Measurements from ENCODE around the gene MAGEA9. TPM values are rescaled to one million over a fixed set of nuclear protein-coding genes. Genes with fewer than 3 reads are reported as not detected.
"Not testable (repeated sequence)": the region's sequence is repeated elsewhere in the genome, so short reads cannot be mapped to it uniquely, and the experiment has no call there.

The MAGEA9 gene
- total RNA-seq, 1 experiment from 2014 or later = not detected

DNA sequence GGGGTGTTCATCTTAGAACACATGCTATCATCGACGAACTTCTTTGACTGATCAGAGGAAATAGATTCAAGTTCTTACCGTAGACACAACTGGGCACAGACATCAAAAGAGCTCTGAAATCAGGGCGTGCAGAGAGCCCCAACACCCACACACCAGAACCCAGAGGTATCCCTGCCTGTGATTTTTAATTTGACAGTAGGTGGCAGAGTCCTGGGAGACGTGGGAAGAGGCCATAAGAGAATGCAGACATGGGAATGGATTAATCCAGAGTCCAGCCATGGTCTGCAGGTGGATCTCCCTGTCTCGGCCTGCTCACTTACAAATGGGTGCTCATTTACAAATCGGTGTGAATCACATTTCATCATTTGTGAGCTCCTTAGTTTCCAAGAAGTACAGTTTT is 3.7 kb upstream of the MAGEA9 start:
- BruUV-seq (replicated peaks); H3K36me3 Mint-ChIP-seq (ENCODE audit: insufficient read depth, unreplicated experiment); CTCF ChIA-PET; intact Hi-C loops (cut with micrococcal nuclease; ENCODE audit: unreplicated experiment); H3K9me3 Mint-ChIP-seq (ENCODE audit: low read depth, unreplicated experiment); H3K27ac Mint-ChIP-seq (ENCODE audit: unreplicated experiment); H3K4me3 Mint-ChIP-seq (ENCODE audit: low read depth, unreplicated experiment); H3K4me1 Mint-ChIP-seq (ENCODE audit: low read depth, unreplicated experiment); H3K27me3 Mint-ChIP-seq (ENCODE audit: unreplicated experiment); DNase-seq: not testable (repeated sequence)

DNA sequence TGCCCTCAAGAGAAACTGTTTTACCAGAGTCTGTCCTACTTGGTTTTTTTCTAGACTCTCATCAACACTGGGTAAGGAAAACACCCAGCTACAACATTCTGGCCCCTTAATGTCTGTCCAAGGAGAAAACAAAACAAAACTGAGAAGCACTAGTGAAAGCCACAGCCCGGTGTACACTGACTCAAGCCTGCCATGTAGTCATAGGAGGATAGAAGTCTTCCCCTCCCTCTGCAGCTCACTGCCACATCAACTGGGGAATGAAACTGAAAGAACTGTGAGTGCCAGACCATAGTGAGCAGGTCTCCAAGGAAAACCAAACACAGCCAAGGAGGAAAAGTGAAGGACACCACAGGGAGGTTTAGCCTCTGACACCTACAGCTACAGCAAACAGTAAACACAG is 13.8 kb downstream of the MAGEA9 start:
- H3K27ac Mint-ChIP-seq (ENCODE audit: unreplicated experiment); H3K36me3 Mint-ChIP-seq (ENCODE audit: insufficient read depth, unreplicated experiment); H3K9me3 Mint-ChIP-seq (ENCODE audit: low read depth, unreplicated experiment); intact Hi-C loops (cut with micrococcal nuclease; ENCODE audit: unreplicated experiment); H3K4me1 Mint-ChIP-seq (ENCODE audit: low read depth, unreplicated experiment); H3K4me3 Mint-ChIP-seq (ENCODE audit: low read depth, unreplicated experiment); CTCF ChIA-PET; DNase-seq; BruUV-seq (replicated peaks): not testable (repeated sequence)
- peaks cover 17% of the 10 kb centered on the region for H3K27me3 Mint-ChIP-seq (ENCODE audit: unreplicated experiment)

DNA sequence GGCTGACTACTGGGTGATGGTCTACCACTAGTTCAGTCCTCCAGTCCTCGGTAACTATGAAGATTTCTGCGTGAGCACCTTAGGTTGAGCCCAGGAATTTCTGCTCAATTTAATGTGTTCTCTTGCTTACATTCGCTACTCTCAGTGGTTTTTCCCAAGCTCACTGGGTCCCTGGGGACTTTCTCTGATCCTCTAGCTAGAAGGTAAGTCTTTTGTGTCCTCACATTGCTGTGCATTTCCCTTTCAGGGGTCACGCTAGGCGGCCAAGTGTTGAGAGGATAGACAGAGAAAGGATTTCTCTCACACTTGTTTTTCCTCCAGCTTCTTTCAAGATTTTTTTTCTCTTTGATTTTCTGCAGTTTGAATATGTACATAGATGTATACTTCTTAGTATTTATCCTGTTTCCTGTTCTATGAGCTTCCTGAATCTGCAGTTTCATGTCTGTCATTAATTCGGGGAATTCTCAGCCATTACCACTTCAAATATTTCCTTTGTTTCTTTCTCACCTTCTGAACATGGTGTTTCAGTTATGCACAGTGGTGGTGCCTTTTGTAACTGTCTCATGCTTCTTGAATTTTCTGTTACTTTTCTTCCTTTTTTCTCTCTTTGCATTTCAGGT is 17.5 kb downstream of the MAGEA9 start:
- Mint-ChIP-seq H3K9me3 (ENCODE audit: low read depth, unreplicated experiment) (no peaks in the 10 kb centered on the region), H3K27ac (ENCODE audit: unreplicated experiment) (no peak overlapping the region)

DNA sequence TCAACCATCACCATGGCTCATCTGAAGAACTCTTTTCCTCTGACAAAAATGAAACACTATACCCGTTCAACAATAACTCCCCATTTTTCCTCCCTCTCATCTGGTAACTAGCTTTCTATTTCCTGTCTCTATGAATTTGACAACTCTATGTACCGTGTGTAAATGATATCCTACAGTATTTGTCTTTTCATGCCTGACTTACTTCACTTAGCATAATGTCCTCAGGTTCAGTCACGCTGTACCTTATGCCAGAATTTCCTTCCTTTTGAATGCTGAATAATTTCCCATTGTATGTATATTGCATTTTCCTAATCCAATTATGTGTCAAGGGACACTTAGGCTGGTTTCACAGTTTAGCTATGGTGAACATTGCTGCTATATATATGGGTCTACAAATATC is 18.2 kb downstream of the MAGEA9 start:
- BruUV-seq (replicated peaks) = no TSS peak
- intact Hi-C loops (cut with micrococcal nuclease; ENCODE audit: unreplicated experiment) = no loop called here
- Mint-ChIP-seq H3K4me3 (ENCODE audit: low read depth, unreplicated experiment) (no peak overlapping the region), H3K9me3 (ENCODE audit: low read depth, unreplicated experiment) (no peaks in the 10 kb centered on the region), H3K36me3 (ENCODE audit: insufficient read depth, unreplicated experiment) (no peaks in the 10 kb centered on the region), H3K27me3 (ENCODE audit: unreplicated experiment) (peaks cover 21% of the 10 kb centered on the region), H3K27ac (ENCODE audit: unreplicated experiment) (no peak overlapping the region), H3K4me1 (ENCODE audit: low read depth, unreplicated experiment) (no peaks in the 10 kb centered on the region)
- no peak for DNase-seq
- CTCF ChIA-PET = no interaction called here
- TF ChIP-seq, protein P1, sequence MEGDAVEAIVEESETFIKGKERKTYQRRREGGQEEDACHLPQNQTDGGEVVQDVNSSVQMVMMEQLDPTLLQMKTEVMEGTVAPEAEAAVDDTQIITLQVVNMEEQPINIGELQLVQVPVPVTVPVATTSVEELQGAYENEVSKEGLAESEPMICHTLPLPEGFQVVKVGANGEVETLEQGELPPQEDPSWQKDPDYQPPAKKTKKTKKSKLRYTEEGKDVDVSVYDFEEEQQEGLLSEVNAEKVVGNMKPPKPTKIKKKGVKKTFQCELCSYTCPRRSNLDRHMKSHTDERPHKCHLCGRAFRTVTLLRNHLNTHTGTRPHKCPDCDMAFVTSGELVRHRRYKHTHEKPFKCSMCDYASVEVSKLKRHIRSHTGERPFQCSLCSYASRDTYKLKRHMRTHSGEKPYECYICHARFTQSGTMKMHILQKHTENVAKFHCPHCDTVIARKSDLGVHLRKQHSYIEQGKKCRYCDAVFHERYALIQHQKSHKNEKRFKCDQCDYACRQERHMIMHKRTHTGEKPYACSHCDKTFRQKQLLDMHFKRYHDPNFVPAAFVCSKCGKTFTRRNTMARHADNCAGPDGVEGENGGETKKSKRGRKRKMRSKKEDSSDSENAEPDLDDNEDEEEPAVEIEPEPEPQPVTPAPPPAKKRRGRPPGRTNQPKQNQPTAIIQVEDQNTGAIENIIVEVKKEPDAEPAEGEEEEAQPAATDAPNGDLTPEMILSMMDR (IDR thresholded peaks at IDR 0.05; ENCODE audit: unreplicated experiment) = no peak

More for the DNA sequence above, 17.5 kb downstream of the MAGEA9 start:
- H3K4me3 Mint-ChIP-seq (ENCODE audit: low read depth, unreplicated experiment) = no peak overlapping the region
- TF ChIP-seq, protein P1 (IDR thresholded peaks at IDR 0.05; ENCODE audit: unreplicated experiment) = no peak
- no peaks in the 10 kb centered on the region for H3K36me3 Mint-ChIP-seq (ENCODE audit: insufficient read depth, unreplicated experiment)
- CTCF ChIA-PET = no interaction called here
- intact Hi-C loops (cut with micrococcal nuclease; ENCODE audit: unreplicated experiment) = no loop called here
- no peaks in the 10 kb centered on the region for H3K4me1 Mint-ChIP-seq (ENCODE audit: low read depth, unreplicated experiment)
- no peak for DNase-seq
- peaks cover 21% of the 10 kb centered on the region for H3K27me3 Mint-ChIP-seq (ENCODE audit: unreplicated experiment)
- no TSS peak for BruUV-seq (replicated peaks)

DNA sequence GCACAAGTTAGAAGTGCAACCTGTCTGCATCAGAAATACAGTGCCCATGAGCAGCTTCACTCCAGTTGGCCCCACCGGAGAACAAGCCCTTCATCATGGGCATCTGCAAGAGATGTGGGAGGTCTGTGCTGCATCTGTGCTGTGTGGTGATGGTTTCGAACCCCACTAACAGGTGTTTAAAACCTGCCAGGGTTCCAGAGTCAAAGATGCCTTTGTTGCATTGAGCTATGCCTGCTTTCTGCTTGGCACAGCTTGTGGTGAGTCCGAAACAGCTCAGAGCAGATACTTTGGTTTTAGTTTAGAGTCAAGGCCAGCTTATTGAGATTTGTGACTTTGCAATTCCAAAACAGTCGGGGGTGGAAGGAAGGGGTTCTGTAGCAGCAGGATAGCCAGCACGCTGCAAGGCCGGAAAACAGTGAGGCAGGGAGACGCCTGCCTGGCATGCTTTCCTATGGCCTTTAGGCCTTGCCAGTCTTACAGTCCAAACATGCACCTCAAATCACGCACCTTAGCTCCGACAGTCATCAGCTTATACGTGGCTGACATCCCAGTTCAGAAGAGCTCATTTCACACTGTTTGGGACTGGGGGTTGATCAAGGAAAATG is 21.8 kb downstream of the MAGEA9 start:
- no peak for DNase-seq
- intact Hi-C loops (cut with micrococcal nuclease; ENCODE audit: unreplicated experiment) = no loop called here
- Mint-ChIP-seq H3K36me3 (ENCODE audit: insufficient read depth, unreplicated experiment) (no peaks in the 10 kb centered on the region), H3K4me1 (ENCODE audit: low read depth, unreplicated experiment) (no peaks in the 10 kb centered on the region), H3K9me3 (ENCODE audit: low read depth, unreplicated experiment) (no peaks in the 10 kb centered on the region), H3K27ac (ENCODE audit: unreplicated experiment) (no peak overlapping the region), H3K27me3 (ENCODE audit: unreplicated experiment) (peaks cover 21% of the 10 kb centered on the region), H3K4me3 (ENCODE audit: low read depth, unreplicated experiment) (no peak overlapping the region)
- CTCF ChIA-PET = no interaction called here
- TF ChIP-seq, protein P1 (IDR thresholded peaks at IDR 0.05; ENCODE audit: unreplicated experiment) = no peak
- no TSS peak for BruUV-seq (replicated peaks)
